Suprapubic skin (tissue), 4 donors: ENCODE measurements around the gene SEPTIN10.

Source experiments
- CTCF ChIP-seq, 2 donors: fragments of 200-600 bp in 1 of 2; fragments of 450-650 bp in 1 of 2; sonication (generic) in 1 of 2; IDR thresholded peaks; one replicate each; pipeline ENCODE4 v1.5.1; 2016 to 2019; ENCODE audit warnings: antibody characterized with exemption in 2 of 2, mild to moderate bottlenecking in 1 of 2, moderate library complexity in 1 of 2
- POLR2A ChIP-seq, 2 donors: fragments of 450-650 bp; IDR thresholded peaks; one replicate each; pipeline ENCODE4 v1.6.1; 2017; ENCODE audit warnings: antibody characterized with exemption in 2 of 2, mild to moderate bottlenecking in 2 of 2, moderate library complexity in 2 of 2
- POLR2AphosphoS5 ChIP-seq, 3 donors: sonication (generic); formaldehyde crosslinking; IDR thresholded peaks; one replicate each; pipeline ENCODE4 v1.6.1; 2017; ENCODE audit warnings: antibody characterized with exemption in 3 of 3

GRCh38 chr2:109535217-109535946 lies 78.4 kb downstream of the SEPTIN10 start:
- TF ChIP-seq POLR2A (IDR thresholded peaks at IDR 0.05), result no peak
- TF ChIP-seq CTCF (IDR thresholded peaks at IDR 0.05), result no peak
- TF ChIP-seq POLR2AphosphoS5 (IDR thresholded peaks at IDR 0.05), result no peak
